Measurements from ENCODE around the gene LRRC28. TPM values are rescaled to one million over a fixed set of nuclear protein-coding genes. Genes with fewer than 3 reads are reported as not detected.

LRRC28 gene
- total RNA-seq, 1 donor from 2014 or later: 14.6 TPM

DNA sequence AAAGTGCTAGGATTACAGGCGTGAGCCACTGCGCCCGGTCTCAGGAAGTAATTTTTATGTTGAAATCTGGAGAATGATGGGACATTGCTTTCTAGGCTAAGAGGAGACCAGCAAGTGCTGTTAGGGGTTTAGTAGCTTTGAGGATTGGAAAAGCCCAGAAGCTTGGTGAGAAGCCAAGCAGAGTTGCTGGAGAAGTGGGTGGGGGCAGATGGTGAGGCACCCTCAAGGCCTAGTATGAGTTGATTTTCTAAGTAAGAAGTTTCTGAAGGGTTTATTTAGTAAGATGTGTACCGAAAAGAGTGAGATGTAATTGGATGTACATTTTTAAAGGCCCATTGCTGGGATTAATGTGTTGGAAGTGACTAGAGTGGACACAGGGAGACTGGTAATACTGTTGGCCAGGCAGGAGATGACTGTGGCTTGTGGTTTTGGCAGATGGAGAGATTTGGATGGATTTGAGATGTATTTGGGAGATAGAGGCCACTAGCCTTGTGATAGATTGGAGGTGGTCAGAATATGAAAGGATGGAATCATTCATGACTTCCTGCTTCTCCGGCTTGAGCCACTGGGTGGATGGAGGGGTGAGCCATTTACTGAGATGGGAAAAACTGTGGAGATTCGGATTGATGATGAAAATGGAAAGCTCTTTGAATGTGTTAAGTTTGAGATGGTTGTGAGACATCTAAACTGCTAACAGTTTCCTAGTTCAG is 2.3 kb downstream of the LRRC28 start:
- Mint-ChIP-seq H3K4me1 (ENCODE audit: low read depth) (peaks cover 26% of the 10 kb centered on the region), H3K27ac (peak overlapping the region; percentile 29)

DNA sequence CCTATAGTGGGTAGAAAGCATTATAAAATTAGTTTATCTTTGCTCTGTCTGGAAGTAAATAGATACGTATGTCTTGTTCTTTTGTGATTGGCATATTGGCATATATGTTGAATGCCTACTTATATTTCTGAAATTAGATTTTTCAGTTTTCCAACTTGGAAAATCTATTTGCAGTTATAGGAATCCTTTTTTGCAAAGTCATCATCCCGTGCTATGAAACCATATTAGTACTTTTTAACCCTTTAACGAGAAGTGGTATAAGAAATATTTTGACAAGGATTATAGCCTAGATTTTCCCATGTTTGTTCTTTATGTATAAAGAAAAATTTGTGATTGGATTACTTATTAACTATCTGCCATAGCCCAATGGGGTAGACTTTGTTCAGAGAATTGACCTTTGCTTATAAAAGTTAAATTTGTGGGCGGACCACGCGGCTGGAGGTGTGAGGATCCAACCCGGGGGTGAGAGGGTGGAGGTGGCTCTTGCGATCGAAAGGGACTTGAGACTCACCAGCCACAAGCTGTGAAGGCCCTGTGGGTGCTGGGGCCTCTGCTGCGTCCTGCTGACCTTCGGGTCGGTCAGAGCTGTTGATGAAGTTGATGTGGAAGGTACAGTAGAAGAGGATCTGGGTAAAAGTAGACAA is 5.9 kb downstream of the LRRC28 start:
- intact Hi-C loops (cut with micrococcal nuclease): no loop called here
- no peaks in the 10 kb centered on the region for H3K27me3 Mint-ChIP-seq (ENCODE audit: low read depth)
- no peaks in the 10 kb centered on the region for H3K9me3 Mint-ChIP-seq
- peaks cover 22% of the 10 kb centered on the region for H3K36me3 Mint-ChIP-seq (ENCODE audit: low read depth)
- no peak overlapping the region for H3K27ac Mint-ChIP-seq
- no peak for DNase-seq (ENCODE audit: low spot score)
- peaks cover 15% of the 10 kb centered on the region for H3K4me1 Mint-ChIP-seq (ENCODE audit: low read depth)
- H3K4me3 Mint-ChIP-seq (ENCODE audit: low read depth): no peak overlapping the region

More for the DNA sequence above, 2.3 kb downstream of the LRRC28 start:
- no peaks in the 10 kb centered on the region for H3K27me3 Mint-ChIP-seq (ENCODE audit: low read depth)
- H3K36me3 Mint-ChIP-seq (ENCODE audit: low read depth): peaks cover 28% of the 10 kb centered on the region
- H3K4me3 Mint-ChIP-seq (ENCODE audit: low read depth): peak overlapping the region; percentile 23
- no peak for DNase-seq (ENCODE audit: low spot score)
- intact Hi-C loops (cut with micrococcal nuclease): loop anchor here (5.0 kb wide), 3 partner anchors 314 to 1349 kb away; partner anchors contain the start of genes ASB7, LINS1 and MEF2A
- H3K9me3 Mint-ChIP-seq: peaks cover 5% of the 10 kb centered on the region

DNA sequence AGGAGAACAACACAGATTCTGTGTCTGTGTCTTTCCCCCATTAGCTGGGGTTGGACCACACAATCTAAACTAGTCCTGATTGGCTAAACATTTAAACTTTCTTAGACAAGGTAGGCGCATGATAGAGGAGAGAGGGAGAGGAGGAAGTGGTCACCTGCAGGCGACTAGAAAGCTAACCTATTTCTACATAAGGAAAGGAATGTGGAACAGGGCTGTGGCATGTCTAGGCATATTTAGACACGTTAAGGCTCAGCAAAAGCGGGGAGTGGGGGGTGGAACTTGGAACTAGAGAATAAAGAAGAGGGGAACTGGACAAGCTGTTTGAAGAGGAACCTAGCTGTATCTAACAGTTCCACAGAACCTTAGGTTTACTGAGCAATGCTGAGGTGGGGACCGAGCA is 12.8 kb downstream of the LRRC28 start:
- Mint-ChIP-seq H3K36me3 (ENCODE audit: low read depth) (no peaks in the 10 kb centered on the region), H3K9me3 (no peaks in the 10 kb centered on the region), H3K4me1 (ENCODE audit: low read depth) (peaks cover 10% of the 10 kb centered on the region), H3K27me3 (ENCODE audit: low read depth) (no peaks in the 10 kb centered on the region), H3K27ac (no peak overlapping the region), H3K4me3 (ENCODE audit: low read depth) (no peak overlapping the region)
- no peak for DNase-seq (ENCODE audit: low spot score)
- intact Hi-C loops (cut with micrococcal nuclease): no loop called here

DNA sequence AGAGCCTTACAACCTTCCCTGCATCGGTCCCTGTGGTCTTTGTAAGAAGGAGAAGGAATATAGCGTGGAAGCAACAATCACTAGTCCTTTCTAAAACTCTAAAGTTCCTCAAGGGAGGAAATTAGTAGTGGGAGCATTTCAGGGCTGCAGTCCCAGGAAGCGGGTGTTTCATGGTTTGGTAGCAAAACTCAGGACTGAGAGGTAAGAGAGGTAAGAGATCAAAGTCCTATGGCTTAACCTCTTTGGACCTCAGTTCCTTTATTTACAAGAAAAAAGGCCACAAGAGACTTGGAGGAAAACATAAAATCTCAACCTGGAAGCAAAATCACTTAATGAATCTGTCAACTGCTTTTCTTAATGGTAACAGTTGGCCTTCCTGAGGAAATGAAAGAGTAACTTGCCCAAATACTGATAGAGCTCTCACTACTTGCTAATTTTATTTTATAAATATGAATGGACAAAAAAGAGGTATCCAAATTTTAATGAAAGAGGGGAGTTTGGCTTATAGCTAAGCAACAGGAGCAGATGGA is 14.3 kb downstream of the LRRC28 start:
- H3K27ac Mint-ChIP-seq: no peak overlapping the region
- H3K9me3 Mint-ChIP-seq: no peaks in the 10 kb centered on the region
- no peak for DNase-seq (ENCODE audit: low spot score)
- intact Hi-C loops (cut with micrococcal nuclease): no loop called here
- H3K36me3 Mint-ChIP-seq (ENCODE audit: low read depth): no peaks in the 10 kb centered on the region
- H3K4me1 Mint-ChIP-seq (ENCODE audit: low read depth): peaks cover 10% of the 10 kb centered on the region
- no peaks in the 10 kb centered on the region for H3K27me3 Mint-ChIP-seq (ENCODE audit: low read depth)
- no peak overlapping the region for H3K4me3 Mint-ChIP-seq (ENCODE audit: low read depth)

DNA sequence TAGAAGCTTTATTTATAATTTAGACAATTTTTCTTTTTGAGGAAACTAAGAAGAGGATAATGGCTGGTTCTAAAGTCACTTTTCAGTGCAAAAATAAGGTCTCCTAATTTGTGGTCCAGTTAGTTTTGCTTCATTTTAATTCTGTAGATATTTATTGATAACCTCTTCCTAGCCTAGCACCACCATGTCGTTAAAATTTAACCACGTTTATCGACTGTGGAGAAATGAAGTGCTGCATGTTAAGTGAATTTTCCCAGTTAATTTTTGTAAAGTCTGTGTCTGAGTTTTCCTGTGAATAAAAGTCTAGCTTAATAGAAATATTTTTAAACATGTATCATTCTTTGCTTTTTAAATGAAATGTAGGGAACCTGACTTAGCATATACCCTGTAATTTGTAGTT is 16.7 kb downstream of the LRRC28 start:
- Mint-ChIP-seq H3K4me1 (ENCODE audit: low read depth) (peaks cover 10% of the 10 kb centered on the region), H3K9me3 (no peaks in the 10 kb centered on the region), H3K36me3 (ENCODE audit: low read depth) (no peaks in the 10 kb centered on the region), H3K4me3 (ENCODE audit: low read depth) (no peak overlapping the region), H3K27me3 (ENCODE audit: low read depth) (no peaks in the 10 kb centered on the region), H3K27ac (no peak overlapping the region)
- intact Hi-C loops (cut with micrococcal nuclease): no loop called here
- DNase-seq (ENCODE audit: low spot score): no peak

DNA sequence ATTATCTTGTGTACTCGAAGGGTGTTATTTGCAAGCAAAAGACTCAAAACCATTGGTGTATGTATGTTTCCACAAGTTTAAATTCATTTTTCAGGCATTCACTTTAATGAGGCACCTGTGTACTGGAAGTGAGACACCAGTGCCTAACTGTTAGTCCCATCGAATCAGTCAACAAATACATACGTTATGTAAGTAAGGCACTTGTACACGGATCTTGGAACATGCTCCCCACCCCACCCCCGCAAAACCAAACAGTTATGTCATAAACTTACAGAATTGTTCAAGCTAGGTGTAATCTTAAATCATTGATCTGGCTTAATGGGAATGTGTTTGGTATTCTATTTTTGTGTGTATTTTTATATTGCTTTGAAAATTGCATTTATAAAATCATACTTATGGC is 17.1 kb downstream of the LRRC28 start:
- Mint-ChIP-seq H3K9me3 (no peaks in the 10 kb centered on the region), H3K4me1 (ENCODE audit: low read depth) (peaks cover 10% of the 10 kb centered on the region)
- intact Hi-C loops (cut with micrococcal nuclease): no loop called here

DNA sequence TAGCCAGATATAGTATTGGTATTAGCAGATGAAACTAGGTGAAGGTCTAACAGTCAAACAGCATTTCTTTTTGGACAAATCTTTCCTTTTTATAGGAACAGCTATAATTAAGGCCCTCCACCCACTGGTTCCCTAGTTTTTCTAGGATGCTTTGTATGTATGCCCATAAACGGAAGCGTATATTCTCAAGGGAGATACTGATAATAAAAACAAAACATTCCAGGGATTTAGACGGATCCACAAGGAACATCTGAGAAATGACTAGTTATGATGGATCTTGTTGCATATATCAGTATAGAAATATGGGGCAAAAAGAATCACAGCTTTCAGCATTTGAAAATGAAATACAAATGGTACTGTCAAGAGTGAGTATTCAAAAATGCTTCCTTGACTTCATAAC is 22.5 kb downstream of the LRRC28 start:
- H3K4me3 Mint-ChIP-seq (ENCODE audit: low read depth): no peak overlapping the region
- no peaks in the 10 kb centered on the region for H3K9me3 Mint-ChIP-seq
- H3K4me1 Mint-ChIP-seq (ENCODE audit: low read depth): peaks cover 14% of the 10 kb centered on the region
- DNase-seq (ENCODE audit: low spot score): no peak
- no peak overlapping the region for H3K27ac Mint-ChIP-seq
- H3K27me3 Mint-ChIP-seq (ENCODE audit: low read depth): no peaks in the 10 kb centered on the region
- intact Hi-C loops (cut with micrococcal nuclease): loop anchor here (1.0 to 2.0 kb wide), 3 partner anchors 97 to 483 kb away; no protein-coding TSS in a partner anchor
- H3K36me3 Mint-ChIP-seq (ENCODE audit: low read depth): peaks cover 2% of the 10 kb centered on the region

More for the DNA sequence above, 17.1 kb downstream of the LRRC28 start:
- Mint-ChIP-seq H3K27me3 (ENCODE audit: low read depth) (no peaks in the 10 kb centered on the region), H3K4me3 (ENCODE audit: low read depth) (no peak overlapping the region), H3K27ac (no peak overlapping the region), H3K36me3 (ENCODE audit: low read depth) (no peaks in the 10 kb centered on the region)
- no peak for DNase-seq (ENCODE audit: low spot score)

DNA sequence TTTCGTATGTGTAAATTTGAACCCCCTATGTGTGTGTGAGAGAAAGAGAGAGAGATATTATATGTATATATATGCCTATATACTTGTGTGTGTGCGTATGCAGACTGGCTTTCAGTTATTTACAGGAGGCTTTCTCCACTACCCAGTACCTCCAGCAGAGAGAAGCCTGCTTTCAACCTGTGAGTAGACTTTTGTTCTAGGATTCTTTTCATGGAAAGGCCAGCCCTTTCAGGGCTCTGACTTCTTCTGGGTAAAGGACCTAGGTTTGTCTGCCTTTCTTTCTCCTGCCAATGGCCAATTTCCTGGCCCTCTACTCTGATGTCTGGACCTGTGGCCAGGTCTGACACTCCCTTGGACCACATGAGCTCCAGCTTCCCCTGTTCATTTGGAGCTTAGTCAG is 23.8 kb downstream of the LRRC28 start:
- intact Hi-C loops (cut with micrococcal nuclease): no loop called here
- peaks cover 12% of the 10 kb centered on the region for H3K9me3 Mint-ChIP-seq
- H3K27ac Mint-ChIP-seq: no peak overlapping the region
- peaks cover 26% of the 10 kb centered on the region for H3K4me1 Mint-ChIP-seq (ENCODE audit: low read depth)
- H3K4me3 Mint-ChIP-seq (ENCODE audit: low read depth): no peak overlapping the region
- no peak for DNase-seq (ENCODE audit: low spot score)
- H3K36me3 Mint-ChIP-seq (ENCODE audit: low read depth): peaks cover 13% of the 10 kb centered on the region
- no peaks in the 10 kb centered on the region for H3K27me3 Mint-ChIP-seq (ENCODE audit: low read depth)

DNA sequence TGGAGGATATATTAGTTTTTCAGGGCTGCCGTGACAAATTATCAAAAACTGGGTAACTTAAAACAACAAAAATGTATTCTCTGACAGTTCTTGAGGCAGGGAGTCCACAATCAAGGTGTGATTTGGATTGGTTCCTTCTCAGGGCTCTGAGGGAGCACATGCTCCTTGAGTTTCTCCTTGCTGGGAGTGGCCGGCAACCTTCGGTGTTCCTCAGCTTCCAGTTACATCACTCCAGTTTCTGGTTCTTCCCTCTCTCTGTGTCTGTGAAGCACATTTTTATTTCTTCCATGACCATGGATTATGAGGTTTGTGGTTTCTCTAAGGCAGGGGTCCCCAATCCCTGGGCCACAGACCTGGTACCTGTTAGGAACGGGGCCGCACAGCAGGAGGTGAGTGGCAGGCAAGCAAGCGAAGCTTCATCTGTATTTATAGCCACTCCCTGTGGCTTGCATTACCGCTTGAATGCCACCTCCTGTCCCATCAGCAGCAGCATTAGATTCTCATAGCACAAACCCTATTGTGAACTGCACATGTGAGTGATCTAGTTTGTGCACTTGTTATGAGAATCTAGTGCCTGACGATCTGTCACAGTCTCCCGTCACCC is 24.3 kb downstream of the LRRC28 start:
- peaks cover 17% of the 10 kb centered on the region for H3K36me3 Mint-ChIP-seq (ENCODE audit: low read depth)
- DNase-seq (ENCODE audit: low spot score): no peak
- intact Hi-C loops (cut with micrococcal nuclease): no loop called here
- H3K4me3 Mint-ChIP-seq (ENCODE audit: low read depth): no peak overlapping the region
- H3K27ac Mint-ChIP-seq: no peak overlapping the region
- peaks cover 12% of the 10 kb centered on the region for H3K9me3 Mint-ChIP-seq
- H3K4me1 Mint-ChIP-seq (ENCODE audit: low read depth): peaks cover 31% of the 10 kb centered on the region
- H3K27me3 Mint-ChIP-seq (ENCODE audit: low read depth): no peaks in the 10 kb centered on the region

DNA sequence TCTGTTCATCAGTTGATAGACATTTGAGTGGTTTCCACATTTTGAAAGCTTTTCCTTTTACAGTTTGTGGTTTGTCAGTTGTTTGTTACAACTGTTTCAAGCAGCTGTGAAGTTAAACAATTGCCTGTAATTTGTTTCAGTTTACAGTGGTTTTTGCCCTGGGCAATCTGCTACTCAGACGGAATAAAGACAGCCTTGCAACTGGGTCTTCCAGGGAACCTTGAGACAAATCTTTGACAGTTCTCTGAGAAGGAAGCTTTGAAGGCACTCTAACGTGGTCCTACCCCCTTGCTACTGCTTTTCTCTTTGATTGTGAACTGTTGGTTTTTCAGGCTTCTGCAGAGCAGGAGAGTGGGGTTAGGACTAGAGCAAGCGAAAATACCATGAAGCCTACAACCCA is 28.0 kb downstream of the LRRC28 start:
- peak overlapping the region; percentile 88 for H3K27ac Mint-ChIP-seq

DNA sequence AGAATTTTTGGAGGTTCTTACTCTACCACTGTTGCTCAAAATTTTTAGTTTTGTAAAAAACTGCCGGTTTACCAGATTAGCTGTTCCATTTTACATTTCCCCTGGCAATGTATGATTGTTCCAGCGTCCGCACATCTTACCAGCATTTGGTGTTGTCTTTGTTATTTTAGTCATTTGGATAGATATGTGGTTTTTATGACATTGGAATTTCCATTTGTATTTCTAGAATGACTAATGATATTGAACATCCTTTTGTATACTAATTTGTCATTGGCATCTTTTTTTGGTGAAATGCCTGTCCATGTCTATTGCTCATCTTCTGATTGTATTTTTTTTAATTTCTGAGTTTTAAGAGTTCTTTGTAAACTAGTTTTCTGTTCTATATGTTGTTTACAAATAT is 28.5 kb downstream of the LRRC28 start:
- H3K4me3 Mint-ChIP-seq (ENCODE audit: low read depth): peak overlapping the region; percentile 57
- peak overlapping the region; percentile 88 for H3K27ac Mint-ChIP-seq
- no peaks in the 10 kb centered on the region for H3K27me3 Mint-ChIP-seq (ENCODE audit: low read depth)
- peaks cover 48% of the 10 kb centered on the region for H3K4me1 Mint-ChIP-seq (ENCODE audit: low read depth)
- intact Hi-C loops (cut with micrococcal nuclease): loop anchor here (2.0 kb wide), 1 partner anchor 427 kb away; no protein-coding TSS in a partner anchor
- H3K36me3 Mint-ChIP-seq (ENCODE audit: low read depth): peaks cover 30% of the 10 kb centered on the region
- DNase-seq (ENCODE audit: low spot score): no peak
- H3K9me3 Mint-ChIP-seq: peaks cover 12% of the 10 kb centered on the region

More for the DNA sequence above, 28.0 kb downstream of the LRRC28 start:
- Mint-ChIP-seq H3K27me3 (ENCODE audit: low read depth) (no peaks in the 10 kb centered on the region), H3K4me1 (ENCODE audit: low read depth) (peaks cover 43% of the 10 kb centered on the region), H3K4me3 (ENCODE audit: low read depth) (no peak overlapping the region), H3K36me3 (ENCODE audit: low read depth) (peaks cover 30% of the 10 kb centered on the region), H3K9me3 (peaks cover 12% of the 10 kb centered on the region)
- intact Hi-C loops (cut with micrococcal nuclease): no loop called here
- no peak for DNase-seq (ENCODE audit: low spot score)

DNA sequence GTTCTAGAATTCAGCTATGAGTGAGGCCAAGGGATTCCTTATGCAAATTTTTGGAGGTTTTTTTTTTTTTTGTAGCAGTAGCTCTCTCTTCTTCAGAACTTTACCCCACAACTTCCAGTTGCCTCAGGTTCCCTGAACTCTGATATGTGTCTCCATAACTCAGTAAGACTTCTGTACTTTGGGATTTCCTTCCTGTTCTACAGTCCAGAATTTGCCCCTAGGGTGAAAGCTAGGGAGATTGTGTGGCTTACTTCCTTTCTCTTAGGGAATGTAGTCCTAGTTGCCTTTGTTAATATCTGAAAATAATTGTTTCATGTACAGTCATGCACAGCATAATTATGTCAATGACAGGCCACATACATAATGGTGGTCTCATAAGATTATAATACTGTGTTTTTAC is 30.8 kb downstream of the LRRC28 start:
- H3K27me3 Mint-ChIP-seq (ENCODE audit: low read depth): no peaks in the 10 kb centered on the region
- H3K4me1 Mint-ChIP-seq (ENCODE audit: low read depth): peaks cover 46% of the 10 kb centered on the region
- H3K9me3 Mint-ChIP-seq: peaks cover 12% of the 10 kb centered on the region
- no peak overlapping the region for H3K4me3 Mint-ChIP-seq (ENCODE audit: low read depth)
- no peak overlapping the region for H3K27ac Mint-ChIP-seq
- H3K36me3 Mint-ChIP-seq (ENCODE audit: low read depth): peaks cover 30% of the 10 kb centered on the region
- no peak for DNase-seq (ENCODE audit: low spot score)
- intact Hi-C loops (cut with micrococcal nuclease): loop anchor here (2.0 kb wide), 1 partner anchor 223 kb away; no protein-coding TSS in a partner anchor
